ENCODE data around the gene FNIP2. TPM values are rescaled to one million over a fixed set of nuclear protein-coding genes. Genes with fewer than 3 reads are reported as not detected.

FNIP2 gene
- total and polyA plus RNA-seq, 2 donors (not counting 1 experiment from before 2014, with no cell fraction given), result 16.9 to 36.8 TPM

GRCh38 chr4:158863296-158863695 is 94.5 kb downstream of the FNIP2 start:
- no peak for TF ChIP-seq EZH2 (IDR thresholded peaks at IDR 0.05; ENCODE audit: low read length, missing control alignments)
- DNase-seq (ENCODE audit: low read depth in 2 of 2), result no peak
- H3K9me3 ChIP-seq (ENCODE audit: control insufficient read depth, insufficient read depth, low read depth, low read length), result no peaks in the 10 kb centered on the region
- no peak overlapping the region for H3K4me2 ChIP-seq (ENCODE audit: extremely low read depth, insufficient read depth, low read length)
- H3K4me1 ChIP-seq (ENCODE audit: control insufficient read depth, extremely low read depth, insufficient read depth, low read length), result no peaks in the 10 kb centered on the region
- H3K27ac ChIP-seq (ENCODE audit: insufficient read depth, low read length), result no peak overlapping the region
- no peaks in the 10 kb centered on the region for H4K20me1 ChIP-seq (ENCODE audit: control insufficient read depth, extremely low read depth, insufficient read depth, low read length)
- no peak overlapping the region for H2AFZ ChIP-seq (ENCODE audit: low read length)
- H3K27me3 ChIP-seq (ENCODE audit: control insufficient read depth, insufficient read depth, low read length), result no peaks in the 10 kb centered on the region
- H3K4me3 ChIP-seq (replicated peaks in 1 of 4; ENCODE audit: control extremely low read depth in 1 of 4, insufficient read depth in 1 of 4, low read depth in 3 of 4, low read length in 4 of 4), result no peak overlapping the region
- H3K36me3 ChIP-seq (ENCODE audit: control insufficient read depth, insufficient read depth, low read length), result peaks cover 2% of the 10 kb centered on the region
- H3K9ac ChIP-seq (ENCODE audit: insufficient read depth, low read length), result no peak overlapping the region
- H3K79me2 ChIP-seq (ENCODE audit: control insufficient read depth, insufficient read depth, low read length), result no peaks in the 10 kb centered on the region

GRCh38 chr4:158865520-158866177 is 96.8 kb downstream of the FNIP2 start:
- Histone ChIP-seq H2AFZ (ENCODE audit: low read length) (no peak overlapping the region), H3K36me3 (ENCODE audit: control insufficient read depth, insufficient read depth, low read length) (peaks cover 6% of the 10 kb centered on the region), H3K27ac (ENCODE audit: insufficient read depth, low read length) (no peak overlapping the region), H3K4me3 (replicated peaks in 1 of 4; ENCODE audit: control extremely low read depth in 1 of 4, insufficient read depth in 1 of 4, low read depth in 3 of 4, low read length in 4 of 4) (no peak overlapping the region), H4K20me1 (ENCODE audit: control insufficient read depth, extremely low read depth, insufficient read depth, low read length) (no peaks in the 10 kb centered on the region), H3K27me3 (ENCODE audit: control insufficient read depth, insufficient read depth, low read length) (no peaks in the 10 kb centered on the region), H3K4me2 (ENCODE audit: extremely low read depth, insufficient read depth, low read length) (no peak overlapping the region), H3K79me2 (ENCODE audit: control insufficient read depth, insufficient read depth, low read length) (no peaks in the 10 kb centered on the region), H3K9me3 (ENCODE audit: control insufficient read depth, insufficient read depth, low read depth, low read length) (no peaks in the 10 kb centered on the region), H3K4me1 (ENCODE audit: control insufficient read depth, extremely low read depth, insufficient read depth, low read length) (no peaks in the 10 kb centered on the region), H3K9ac (ENCODE audit: insufficient read depth, low read length) (no peak overlapping the region)
- TF ChIP-seq CTCF (conservative IDR thresholded peaks at IDR 0.05 in 1 of 2, IDR thresholded peaks at IDR 0.05 in 1 of 2; ENCODE audit: low read depth in 1 of 2, low read length in 2 of 2), result no peak
- TF ChIP-seq EZH2 (IDR thresholded peaks at IDR 0.05; ENCODE audit: low read length, missing control alignments), result no peak
- DNase-seq (ENCODE audit: low read depth in 2 of 2), result no peak

- Histone ChIP-seq H3K4me1 (ENCODE audit: control insufficient read depth, extremely low read depth, insufficient read depth, low read length) (no peaks in the 10 kb centered on the region), H3K36me3 (ENCODE audit: control insufficient read depth, insufficient read depth, low read length) (peaks cover 6% of the 10 kb centered on the region), H3K4me2 (ENCODE audit: extremely low read depth, insufficient read depth, low read length) (no peak overlapping the region), H3K9me3 (ENCODE audit: control insufficient read depth, insufficient read depth, low read depth, low read length) (no peaks in the 10 kb centered on the region), H3K27ac (ENCODE audit: insufficient read depth, low read length) (no peak overlapping the region), H4K20me1 (ENCODE audit: control insufficient read depth, extremely low read depth, insufficient read depth, low read length) (no peaks in the 10 kb centered on the region), H3K79me2 (ENCODE audit: control insufficient read depth, insufficient read depth, low read length) (no peaks in the 10 kb centered on the region), H3K4me3 (replicated peaks in 1 of 4; ENCODE audit: control extremely low read depth in 1 of 4, insufficient read depth in 1 of 4, low read depth in 3 of 4, low read length in 4 of 4) (no peak overlapping the region), H3K9ac (ENCODE audit: insufficient read depth, low read length) (no peak overlapping the region), H3K27me3 (ENCODE audit: control insufficient read depth, insufficient read depth, low read length) (no peaks in the 10 kb centered on the region), H2AFZ (ENCODE audit: low read length) (no peak overlapping the region)
- DNase-seq (ENCODE audit: low read depth in 2 of 2), result no peak
- TF ChIP-seq EZH2 (IDR thresholded peaks at IDR 0.05; ENCODE audit: low read length, missing control alignments), result no peak
- TF ChIP-seq CTCF (conservative IDR thresholded peaks at IDR 0.05 in 1 of 2, IDR thresholded peaks at IDR 0.05 in 1 of 2; ENCODE audit: low read depth in 1 of 2, low read length in 2 of 2), result no peak
Measured at GRCh38 chr4:158869001-158869400, 100.2 kb downstream of the FNIP2 start.
